Right cardiac atrium (tissue), 5 donors: ENCODE results near the gene EHMT1. TPM values are rescaled to one million over a fixed set of nuclear protein-coding genes. Genes with fewer than 3 reads are reported as not detected.
A peak's percentile ranks its signal among the peaks of the same experiment; 100 is the strongest.

Experiments
- ATAC-seq, 2 donors: fragments of 200-7000 bp; cut with Tn5 transposase; one replicate each; pipeline versions ENCODE4 v1.8.0 to v1.9.1; 2020; ENCODE audit warnings: moderate library complexity in 2 of 2, mild to moderate bottlenecking in 1 of 2
- DNase-seq, 3 donors: peaks; one replicate each; pipeline ENCODE4 v3.0.0-alpha.2; 2020
- H3K27ac ChIP-seq: one replicate; pipeline ENCODE4 v1.5.1; 2013; ENCODE audit warnings: mild to moderate bottlenecking, low read length, control low read depth, moderate library complexity
- H3K27me3 ChIP-seq: one replicate; pipeline ENCODE4 v1.6.1; 2013; ENCODE audit not compliant: control insufficient read depth, insufficient read depth
- H3K4me1 ChIP-seq: one replicate; pipeline ENCODE4 v1.6.1; 2013; ENCODE audit warnings: low read length; ENCODE audit not compliant: control insufficient read depth, insufficient read depth
- H3K4me3 ChIP-seq: one replicate; pipeline ENCODE4 v1.5.1; 2013; ENCODE audit warnings: low read length, control low read depth
- H3K9me3 ChIP-seq: one replicate; pipeline ENCODE4 v1.6.1; 2013; ENCODE audit warnings: low read length; ENCODE audit not compliant: control insufficient read depth
- WGBS: extraction: QIAGEN DNeasy Blood & Tissue Kit; methylation state at CpG from one replicate; pipeline ENCODE4 v1.1.7; 2013; 5-methylcytosine and 5-hydroxymethylcytosine counted together
- intact Hi-C, 4 donors: fragments of 100-400 bp; cut with DNase I; formaldehyde crosslinking; loops; one replicate each; pipeline versions ENCODE4 v1.11.0 to v1.14.0; 2022 to 2023
- polyA plus RNA-seq: library from polyadenylated mRNA; stranded (reverse); fragments of 200-250 nt; gene quantifications from one replicate; pipeline ENCODE4 v1.2.3, GENCODE V29; 2013
- total RNA-seq, 4 donors: library from RNA; stranded (reverse); fragmentation: NEBNext Ultra II Directional; extraction: Animal tissue kit (Norgen Biotek cat#: 25700); gene quantifications; one replicate each; pipeline ENCODE4 v1.2.1, GENCODE V29; 2021
- donor health status: healthy with polysubstance abuse.
- donor health status: DM: no; HTN: yes; CAD: no.
- donor health status: DM: no; HTN: no; CAD: no.
- donor health status: DM: no; HTN: yes; CAD: no; lungs with severe emphysema.
- donor health status: DM: yes; HTN: yes; CAD: no.

The EHMT1 gene
- total and polyA plus RNA-seq, 5 donors: 23.3 to 38.6 (median 36.0) TPM

- WGBS: 24% methylated on average over 13 of the region's 13 CpGs
- Histone ChIP-seq H3K4me3 (peak overlapping the region; percentile 97), H3K27ac (peak overlapping the region; percentile 49), H3K27me3 (no peaks in the 10 kb centered on the region), H3K4me1 (peaks cover 11% of the 10 kb centered on the region), H3K9me3 (no peaks in the 10 kb centered on the region)
- ATAC-seq: peak in 1 of 2 donors; percentile 0
- intact Hi-C loops: no loop called here
- DNase-seq: peak in 2 of 3 donors; percentile 73 to 75
These were observed 12.1 kb upstream of the EHMT1 start for GRCh38 chr9:137606734-137607138.

GRCh38 chr9:137607141-137607857 lies 11.5 kb upstream of the EHMT1 start:
- DNase-seq: peak in 2 of 3 donors; percentile 61 to 75
- Histone ChIP-seq H3K4me1 (peaks cover 13% of the 10 kb centered on the region), H3K27me3 (no peaks in the 10 kb centered on the region), H3K27ac (peak overlapping the region; percentile 49), H3K9me3 (no peaks in the 10 kb centered on the region), H3K4me3 (peak overlapping the region; percentile 97)
- 32% methylated on average over 17 of the region's 17 CpGs for WGBS
- peak in 1 of 2 donors; percentile 1 for ATAC-seq
- intact Hi-C loops: no loop called here

GRCh38 chr9:137610944-137611343 lies 7.9 kb upstream of the EHMT1 start:
- WGBS: 73% methylated on average over 6 of the region's 6 CpGs
- no peaks in the 10 kb centered on the region for H3K27me3 ChIP-seq
- peaks cover 13% of the 10 kb centered on the region for H3K4me1 ChIP-seq
- H3K27ac ChIP-seq: no peak overlapping the region
- intact Hi-C loops: no loop called here
- ATAC-seq (no peak), DNase-seq (peak in 1 of 3 donors; percentile 52)
- no peak overlapping the region for H3K4me3 ChIP-seq
- no peaks in the 10 kb centered on the region for H3K9me3 ChIP-seq

- DNase-seq: peak; percentile 60 to 75 (median 65)
- 47% methylated on average over 21 of the region's 21 CpGs for WGBS
- H3K27ac ChIP-seq: no peak overlapping the region
These were observed 6.9 kb upstream of the EHMT1 start for GRCh38 chr9:137611623-137612609.

GRCh38 chr9:137612741-137613142 lies 6.1 kb upstream of the EHMT1 start:
- 62% methylated on average over 8 of the region's 8 CpGs for WGBS
- Histone ChIP-seq H3K27me3 (no peaks in the 10 kb centered on the region), H3K4me3 (no peak overlapping the region), H3K4me1 (peaks cover 9% of the 10 kb centered on the region), H3K27ac (no peak overlapping the region), H3K9me3 (no peaks in the 10 kb centered on the region)
- intact Hi-C loops: no loop called here
- DNase-seq: peak in 1 of 3 donors; percentile 49
- no peak for ATAC-seq

More at GRCh38 chr9:137611623-137612609, 6.9 kb upstream of the EHMT1 start:
- no peaks in the 10 kb centered on the region for H3K27me3 ChIP-seq
- no peaks in the 10 kb centered on the region for H3K9me3 ChIP-seq
- H3K4me1 ChIP-seq: peaks cover 10% of the 10 kb centered on the region
- H3K4me3 ChIP-seq: no peak overlapping the region
- intact Hi-C loops: no loop called here
- ATAC-seq: peak; percentile 36 to 57

- H3K27ac ChIP-seq: no peak overlapping the region
- DNase-seq: peak in 1 of 3 donors; percentile 51
- no peak for ATAC-seq
- peaks cover 12% of the 10 kb centered on the region for H3K4me1 ChIP-seq
- WGBS: 76% methylated on average over 5 of the region's 5 CpGs
- H3K27me3 ChIP-seq: no peaks in the 10 kb centered on the region
- H3K4me3 ChIP-seq: no peak overlapping the region
- intact Hi-C loops: no loop called here
- H3K9me3 ChIP-seq: no peaks in the 10 kb centered on the region
These were observed 5.5 kb upstream of the EHMT1 start for GRCh38 chr9:137613259-137613658.

GRCh38 chr9:137613738-137614523 lies 4.9 kb upstream of the EHMT1 start:
- DNase-seq (peak in 1 of 3 donors; percentile 63), ATAC-seq (no peak)
- WGBS: 92% methylated on average over 27 of the region's 27 CpGs
- Histone ChIP-seq H3K4me3 (no peak overlapping the region), H3K9me3 (no peaks in the 10 kb centered on the region), H3K27me3 (no peaks in the 10 kb centered on the region), H3K27ac (no peak overlapping the region), H3K4me1 (peaks cover 12% of the 10 kb centered on the region)
- intact Hi-C loops: no loop called here

- peaks cover 12% of the 10 kb centered on the region for H3K4me1 ChIP-seq
- H3K4me3 ChIP-seq: no peak overlapping the region
- H3K27ac ChIP-seq: no peak overlapping the region
- WGBS: 92% methylated on average over 25 of the region's 25 CpGs
- H3K9me3 ChIP-seq: no peaks in the 10 kb centered on the region
- no peaks in the 10 kb centered on the region for H3K27me3 ChIP-seq
- peak in 1 of 3 donors; percentile 62 for DNase-seq
- no peak for ATAC-seq
- intact Hi-C loops: no loop called here
These were observed 4.0 kb upstream of the EHMT1 start for GRCh38 chr9:137614631-137615386.

GRCh38 chr9:137615387-137615871 lies 3.4 kb upstream of the EHMT1 start:
- Histone ChIP-seq H3K27me3 (no peaks in the 10 kb centered on the region), H3K4me1 (peaks cover 14% of the 10 kb centered on the region), H3K9me3 (no peaks in the 10 kb centered on the region), H3K4me3 (no peak overlapping the region), H3K27ac (no peak overlapping the region)
- intact Hi-C loops: no loop called here
- DNase-seq (peak in 2 of 3 donors; percentile 62), ATAC-seq (no peak)
- 89% methylated on average over 19 of the region's 19 CpGs for WGBS
